ENCODE data around the gene PAX5.

Gene PAX5

DNA sequence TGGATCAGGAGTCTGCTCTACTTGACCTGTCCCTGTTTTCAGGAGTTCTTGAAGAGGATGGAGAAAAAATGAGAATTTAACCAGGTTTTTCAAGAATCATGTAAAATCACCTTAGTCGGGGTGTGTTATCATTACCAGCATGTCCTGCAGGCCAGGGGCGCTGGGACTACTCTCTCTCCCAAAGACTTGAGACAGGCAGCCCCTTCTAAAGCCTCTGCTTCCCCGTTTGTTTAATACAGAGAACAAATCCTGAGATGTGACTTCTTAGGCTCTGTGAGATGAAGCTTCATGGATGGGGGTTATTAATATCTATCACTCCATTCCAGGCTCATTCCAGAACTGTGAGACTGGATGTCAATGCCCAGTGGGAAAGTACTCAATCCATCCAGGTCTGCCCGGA lies 3.0 kb downstream of the PAX5 start:
- Histone ChIP-seq H4K20me1 (peaks cover 90% of the 10 kb centered on the region), H3K27me3 (peaks cover 99% of the 10 kb centered on the region), H3K4me3 (peak overlapping the region; percentile 88), H3K4me2 (peak overlapping the region; percentile 88), H3K36me3 (peaks cover 10% of the 10 kb centered on the region), H3K27ac (peak overlapping the region; percentile 98), H3K4me1 (peaks cover 37% of the 10 kb centered on the region), H3K9ac (peak overlapping the region; percentile 96), H3K9me3 (no peaks in the 10 kb centered on the region)
- no peak for TF ChIP-seq Cebpa-rat (IDR thresholded peaks at IDR 0.05)

DNA sequence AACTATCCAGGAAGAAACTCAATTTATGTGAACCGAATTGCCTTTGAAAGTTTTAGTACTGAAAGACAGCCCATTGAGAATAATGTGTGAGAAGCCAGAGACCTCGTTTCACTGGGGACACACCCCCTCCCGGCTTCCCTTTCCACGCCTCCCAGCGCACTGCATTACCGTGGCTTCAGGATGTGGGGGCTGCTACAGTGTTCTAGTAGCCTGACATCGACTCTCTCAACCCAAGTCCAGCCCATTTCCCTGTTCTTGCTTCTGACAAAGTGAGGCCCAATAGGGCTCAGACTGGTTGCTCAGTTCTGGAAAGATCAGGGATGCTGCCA lies 3.5 kb downstream of the PAX5 start:
- TF ChIP-seq Cebpa-rat (IDR thresholded peaks at IDR 0.05): no peak
- Histone ChIP-seq H3K4me3 (peak overlapping the region; percentile 88), H3K9ac (peak overlapping the region; percentile 96), H3K36me3 (peaks cover 15% of the 10 kb centered on the region), H3K27me3 (peaks cover 99% of the 10 kb centered on the region), H3K27ac (peak overlapping the region; percentile 98), H3K4me2 (peak overlapping the region; percentile 88), H4K20me1 (peaks cover 90% of the 10 kb centered on the region), H3K9me3 (no peaks in the 10 kb centered on the region), H3K4me1 (peaks cover 37% of the 10 kb centered on the region)

DNA sequence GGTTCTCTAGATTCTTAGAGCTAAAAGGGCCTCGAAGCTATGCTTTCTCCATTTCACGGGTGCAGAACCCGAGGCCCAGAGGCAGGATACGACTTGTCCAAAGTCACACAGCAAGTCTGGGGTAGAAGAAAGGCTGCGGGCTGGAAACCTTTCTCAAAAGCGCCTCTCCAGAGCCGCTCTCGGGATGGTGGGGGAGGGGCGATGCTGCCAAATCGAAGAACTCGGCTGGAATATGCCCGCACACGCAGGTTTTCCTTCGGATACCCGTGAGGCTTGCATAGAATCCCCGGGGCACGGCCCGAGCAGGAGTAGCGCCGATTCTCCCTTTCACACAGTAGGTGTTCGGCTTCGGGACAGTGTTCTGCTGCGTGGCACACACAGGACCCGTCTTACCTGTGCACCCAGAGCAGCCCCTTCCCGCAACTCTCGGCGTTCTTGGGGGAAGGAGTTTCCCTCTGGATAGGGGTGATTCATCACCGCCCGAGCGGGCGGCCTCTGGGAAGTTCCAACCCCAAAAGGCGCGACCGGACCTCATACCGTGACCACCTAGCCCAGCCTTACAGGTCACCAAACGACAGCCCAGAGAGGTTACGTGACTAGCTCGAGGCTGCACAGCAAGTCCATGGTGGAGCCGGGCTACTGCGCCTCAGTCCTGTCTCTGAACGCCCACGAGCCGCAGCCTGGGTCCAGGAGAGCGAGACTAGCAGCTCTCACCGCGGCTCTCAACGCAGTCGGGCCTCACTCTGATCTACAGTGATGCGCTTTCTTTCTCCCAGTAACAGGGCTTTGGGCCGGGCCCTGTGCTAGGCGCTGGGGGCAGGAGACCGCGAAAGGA lies 4.1 kb downstream of the PAX5 start:
- Histone ChIP-seq H3K9ac (peak overlapping the region; percentile 96), H4K20me1 (peaks cover 90% of the 10 kb centered on the region), H3K9me3 (no peaks in the 10 kb centered on the region), H3K27ac (peak overlapping the region; percentile 98), H3K4me1 (peaks cover 37% of the 10 kb centered on the region), H3K27me3 (peaks cover 99% of the 10 kb centered on the region), H3K4me2 (peak overlapping the region; percentile 88), H3K4me3 (peak overlapping the region; percentile 88), H3K36me3 (peaks cover 21% of the 10 kb centered on the region)
- no peak for TF ChIP-seq Cebpa-rat (IDR thresholded peaks at IDR 0.05)

DNA sequence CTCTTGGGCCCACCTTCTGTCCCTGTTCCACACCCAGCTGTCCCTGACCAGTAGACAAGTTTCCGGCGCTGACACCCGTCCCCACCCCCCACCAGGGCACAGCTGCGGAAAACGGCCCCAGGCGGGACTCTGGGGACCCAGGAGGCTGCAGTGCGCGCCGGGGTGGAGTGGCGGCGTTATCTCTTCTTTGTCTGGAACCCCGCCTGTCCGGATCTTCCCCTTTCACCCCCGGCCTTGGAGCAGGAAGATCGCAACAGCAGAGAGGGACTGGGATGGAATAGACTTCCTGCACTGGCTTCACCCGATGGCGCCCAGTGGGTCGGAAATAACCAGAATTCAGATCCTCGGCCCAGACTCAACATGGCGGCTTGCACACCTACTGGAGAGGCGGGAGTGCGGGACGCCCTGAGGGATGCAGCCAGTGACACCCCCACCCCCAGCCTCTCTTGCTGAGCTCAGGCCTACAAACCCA lies 4.7 kb downstream of the PAX5 start:
- H3K4me3 ChIP-seq: peak overlapping the region; percentile 88
- peaks cover 28% of the 10 kb centered on the region for H3K36me3 ChIP-seq
- peaks cover 99% of the 10 kb centered on the region for H3K27me3 ChIP-seq
- H3K9me3 ChIP-seq: peaks cover 2% of the 10 kb centered on the region; the same call in 1 of the 2 replicates
- peaks cover 34% of the 10 kb centered on the region for H3K4me1 ChIP-seq
- peak overlapping the region; percentile 88 for H3K4me2 ChIP-seq
- TF ChIP-seq Cebpa-rat (IDR thresholded peaks at IDR 0.05): no peak
- H3K9ac ChIP-seq: peak overlapping the region; percentile 96
- peak overlapping the region; percentile 98 for H3K27ac ChIP-seq
- peaks cover 90% of the 10 kb centered on the region for H4K20me1 ChIP-seq

DNA sequence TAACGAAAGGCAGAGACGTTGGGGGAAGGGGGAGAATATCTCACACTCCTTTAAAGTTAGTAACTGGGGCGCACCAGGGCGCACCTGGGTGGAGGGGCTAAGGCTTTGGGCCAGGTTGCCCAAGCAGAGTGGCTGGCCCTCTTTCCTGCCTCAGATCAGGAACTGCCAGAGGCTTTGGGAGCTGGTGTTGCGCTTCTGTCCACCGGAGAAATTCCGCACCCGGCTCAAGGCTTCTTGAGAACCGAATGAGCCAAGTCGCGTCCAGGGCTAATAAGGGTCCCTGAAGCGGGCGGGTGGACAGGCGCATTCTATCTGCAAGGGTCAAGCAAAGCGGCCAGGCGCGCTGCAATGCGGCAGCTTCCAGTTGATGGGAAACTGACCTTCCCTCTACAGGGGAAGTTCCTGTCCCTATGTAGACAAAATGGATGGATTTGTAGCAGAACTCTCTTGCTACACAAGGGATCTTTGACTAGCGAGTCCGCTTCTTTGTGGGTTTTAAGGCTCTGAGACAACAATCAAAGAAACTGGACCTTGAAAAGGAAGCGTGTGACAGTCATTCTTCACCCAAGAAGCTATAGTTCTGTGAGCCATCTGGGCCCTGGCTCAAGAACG lies 5.5 kb downstream of the PAX5 start:
- Histone ChIP-seq H3K4me2 (peak overlapping the region; percentile 88), H3K4me3 (peak overlapping the region; percentile 88), H3K27me3 (peaks cover 99% of the 10 kb centered on the region), H3K36me3 (peaks cover 36% of the 10 kb centered on the region), H4K20me1 (peaks cover 90% of the 10 kb centered on the region), H3K9ac (peak overlapping the region; percentile 96), H3K9me3 (peaks cover 3% of the 10 kb centered on the region; the same call in 1 of the 2 replicates), H3K4me1 (peaks cover 28% of the 10 kb centered on the region), H3K27ac (peak overlapping the region; percentile 98)
- TF ChIP-seq Cebpa-rat (IDR thresholded peaks at IDR 0.05): no peak

DNA sequence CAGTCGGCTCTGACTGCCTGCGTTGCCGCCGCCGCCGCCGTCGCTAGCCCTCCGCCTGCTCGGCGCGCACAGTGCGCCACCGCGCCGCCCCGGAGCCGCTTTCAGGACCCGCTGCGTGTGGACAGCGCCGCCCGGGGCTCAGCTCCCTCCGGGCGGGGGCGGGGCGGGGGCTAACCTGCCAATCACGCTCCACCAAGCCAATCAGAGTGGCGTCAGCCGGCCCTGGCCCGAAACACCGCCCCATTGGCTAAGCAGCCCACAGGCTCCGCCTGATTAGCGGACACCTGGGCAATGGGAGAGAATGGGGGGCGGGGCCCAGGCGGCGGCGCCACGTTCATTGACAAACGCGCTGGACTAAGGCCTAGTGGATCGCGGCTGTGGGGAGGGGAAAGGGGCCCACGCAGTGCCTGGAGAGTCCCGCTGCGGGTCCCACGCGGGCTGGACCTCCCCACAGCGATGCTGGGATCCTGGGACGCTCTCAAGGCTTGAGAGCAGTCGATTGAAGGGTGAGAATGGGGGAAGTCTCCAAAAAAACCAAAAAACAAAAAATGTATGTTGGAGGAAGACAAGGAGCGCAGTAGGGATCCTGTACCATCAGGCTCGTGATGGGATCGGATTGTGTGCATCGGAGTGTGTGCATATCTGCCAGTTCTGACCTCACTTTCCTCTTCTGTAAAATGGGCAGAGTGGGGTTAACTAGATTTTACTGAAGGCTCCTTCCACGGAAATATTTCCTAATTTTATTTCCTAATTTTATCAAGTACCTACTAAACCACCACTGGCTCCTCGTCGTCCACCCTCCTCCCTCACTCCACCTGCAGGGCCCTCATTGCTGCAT lies 6.3 kb downstream of the PAX5 start:
- H3K9me3 ChIP-seq: peaks cover 3% of the 10 kb centered on the region; the same call in 1 of the 2 replicates
- H3K4me1 ChIP-seq: peaks cover 28% of the 10 kb centered on the region
- peaks cover 43% of the 10 kb centered on the region for H3K36me3 ChIP-seq
- peak overlapping the region; percentile 96 for H3K9ac ChIP-seq
- H4K20me1 ChIP-seq: peaks cover 94% of the 10 kb centered on the region
- TF ChIP-seq Cebpa-rat (IDR thresholded peaks at IDR 0.05): no peak
- H3K4me3 ChIP-seq: peak overlapping the region; percentile 88
- peak overlapping the region; percentile 98 for H3K27ac ChIP-seq
- H3K4me2 ChIP-seq: peak overlapping the region; percentile 88
- peaks cover 99% of the 10 kb centered on the region for H3K27me3 ChIP-seq

DNA sequence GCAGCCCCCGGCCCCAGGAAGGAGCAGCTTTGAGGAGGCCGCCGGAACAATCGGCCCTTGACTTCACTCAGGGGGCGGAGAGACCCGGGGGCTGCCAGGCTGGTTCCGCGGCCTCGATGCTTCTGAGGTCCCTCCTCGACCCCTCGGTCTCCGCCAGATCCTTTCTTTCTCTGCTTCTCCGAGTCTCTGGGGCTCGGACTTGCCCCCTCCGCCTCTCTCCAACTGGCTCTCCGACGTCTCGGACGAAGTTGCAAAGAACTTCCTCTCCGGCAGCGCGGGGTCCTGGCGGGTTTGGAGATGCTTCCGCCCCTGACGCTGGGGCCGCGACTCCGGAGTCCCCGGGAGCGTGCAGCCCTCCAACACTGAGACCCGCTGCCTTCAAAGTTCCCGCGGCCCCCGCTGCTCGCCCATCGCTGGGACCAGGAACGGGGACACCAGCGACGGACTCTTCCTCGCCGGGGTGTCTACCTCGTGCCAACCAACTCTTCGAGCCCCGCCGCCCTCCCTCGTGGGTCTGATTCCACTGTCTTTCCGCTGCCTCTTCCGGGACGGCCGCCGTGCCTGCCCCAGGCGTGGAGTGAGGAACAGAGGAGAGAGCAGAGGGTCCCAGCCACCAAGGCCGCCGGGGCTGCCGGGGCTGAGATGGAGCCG lies 7.0 kb downstream of the PAX5 start:
- H3K27ac ChIP-seq: peak overlapping the region; percentile 97
- H3K4me2 ChIP-seq: peak overlapping the region; percentile 69
- H3K4me3 ChIP-seq: peak overlapping the region; percentile 88
- TF ChIP-seq Cebpa-rat (IDR thresholded peaks at IDR 0.05): no peak
- peaks cover 3% of the 10 kb centered on the region; the same call in 1 of the 2 replicates for H3K9me3 ChIP-seq
- H3K36me3 ChIP-seq: peaks cover 50% of the 10 kb centered on the region
- H3K4me1 ChIP-seq: peaks cover 28% of the 10 kb centered on the region
- H3K27me3 ChIP-seq: peaks cover 99% of the 10 kb centered on the region
- H3K9ac ChIP-seq: peak overlapping the region; percentile 96
- H4K20me1 ChIP-seq: peaks cover 95% of the 10 kb centered on the region

DNA sequence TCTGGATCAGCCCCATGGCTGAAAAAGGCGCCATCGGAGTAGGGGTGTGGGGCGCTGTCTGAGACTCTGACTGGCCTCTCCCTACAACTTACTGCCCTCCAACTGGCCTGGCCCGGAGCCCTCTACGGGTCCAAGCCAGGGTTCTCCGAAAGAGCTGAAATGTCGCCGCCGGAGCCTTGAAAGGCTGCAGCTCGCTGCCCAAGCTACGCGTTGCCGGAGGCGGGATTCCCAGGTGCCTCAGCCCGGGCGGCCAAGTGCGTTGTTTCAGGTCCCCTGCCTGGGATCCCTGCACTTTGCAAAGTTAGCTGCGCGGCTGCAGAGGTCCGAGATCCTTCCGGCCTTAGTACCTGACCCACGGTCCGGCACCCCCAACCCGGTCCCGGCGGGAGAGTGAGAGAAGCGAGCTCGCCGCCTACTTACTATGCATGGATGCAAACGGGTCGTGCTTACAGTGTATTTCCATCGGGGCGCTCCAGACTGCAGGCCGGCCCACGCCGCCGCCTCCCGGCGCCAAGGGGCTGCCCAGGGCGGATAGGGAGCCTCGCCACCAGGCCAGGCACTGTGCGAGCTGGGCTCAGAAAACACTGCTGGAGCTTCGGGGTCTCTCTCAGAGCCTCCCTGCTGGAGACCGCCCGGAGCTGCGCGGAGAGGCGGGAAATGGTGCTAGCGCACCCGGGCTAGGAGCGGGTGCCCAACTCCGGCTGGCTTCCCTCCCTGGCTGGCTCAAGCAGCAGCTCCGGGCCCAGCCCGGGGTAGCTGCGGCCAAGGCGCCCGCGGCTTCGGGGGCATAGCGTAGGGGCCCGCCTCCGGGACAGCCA lies 7.7 kb downstream of the PAX5 start:
- H3K4me1 ChIP-seq: peaks cover 33% of the 10 kb centered on the region

More for the DNA sequence above, 7.7 kb downstream of the PAX5 start:
- Histone ChIP-seq H3K9me3 (peaks cover 3% of the 10 kb centered on the region; the same call in 1 of the 2 replicates), H4K20me1 (peaks cover 97% of the 10 kb centered on the region), H3K27me3 (peaks cover 99% of the 10 kb centered on the region), H3K27ac (peak overlapping the region; percentile 97), H3K4me2 (peak overlapping the region; percentile 80), H3K4me3 (peak overlapping the region; percentile 88), H3K9ac (peak overlapping the region; percentile 96), H3K36me3 (peaks cover 58% of the 10 kb centered on the region)
- no peak for TF ChIP-seq Cebpa-rat (IDR thresholded peaks at IDR 0.05)
